ENCODE data around the gene STK32B. TPM values are rescaled to one million over a fixed set of nuclear protein-coding genes. Genes with fewer than 3 reads are reported as not detected.

The STK32B gene
- total RNA-seq, 1 donor from 2014 or later: 2.5 TPM

DNA sequence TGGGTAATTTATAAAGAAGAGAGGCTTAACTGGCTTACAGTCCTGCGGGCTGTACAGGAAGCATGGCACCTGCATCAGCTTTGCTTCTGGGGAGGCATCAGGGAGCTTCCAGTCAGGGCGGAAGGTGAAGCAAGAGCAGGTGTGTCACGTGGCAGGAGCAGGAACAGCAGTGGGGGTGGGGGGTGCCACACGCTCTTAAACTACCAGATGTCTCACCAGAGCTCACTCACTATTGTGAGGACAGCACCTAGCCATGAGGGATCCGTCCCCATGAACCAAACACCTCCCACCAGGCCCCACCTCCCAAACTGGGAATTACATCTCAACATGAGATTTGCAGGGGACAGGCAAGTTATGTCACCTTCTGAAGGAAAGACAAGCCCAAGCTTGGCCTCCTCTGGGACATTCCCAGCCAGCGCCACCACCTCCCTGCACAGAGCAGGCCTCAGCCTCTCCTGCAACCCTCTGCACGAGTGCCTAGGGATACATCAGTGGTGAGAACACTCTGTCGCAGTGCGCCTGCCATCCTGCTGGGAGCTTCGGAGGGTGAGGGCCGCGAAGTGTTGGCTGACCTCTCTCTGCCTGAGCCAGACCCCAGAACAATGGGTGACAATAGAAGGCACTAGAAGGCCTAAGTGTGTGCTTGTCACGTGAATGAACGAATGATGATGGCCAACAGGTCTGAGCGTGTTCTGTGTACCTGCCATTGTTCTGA is 412.8 kb downstream of the STK32B start:
- Mint-ChIP-seq H3K9me3 (ENCODE audit: unreplicated experiment) (no peaks in the 10 kb centered on the region), H3K4me3 (ENCODE audit: unreplicated experiment) (no peak overlapping the region), H3K4me1 (ENCODE audit: low read depth, unreplicated experiment) (peaks cover 13% of the 10 kb centered on the region), H3K36me3 (ENCODE audit: unreplicated experiment) (no peaks in the 10 kb centered on the region), H3K27ac (ENCODE audit: unreplicated experiment) (no peak overlapping the region), H3K27me3 (ENCODE audit: unreplicated experiment) (peaks cover 13% of the 10 kb centered on the region)
- TF ChIP-seq, protein P1, sequence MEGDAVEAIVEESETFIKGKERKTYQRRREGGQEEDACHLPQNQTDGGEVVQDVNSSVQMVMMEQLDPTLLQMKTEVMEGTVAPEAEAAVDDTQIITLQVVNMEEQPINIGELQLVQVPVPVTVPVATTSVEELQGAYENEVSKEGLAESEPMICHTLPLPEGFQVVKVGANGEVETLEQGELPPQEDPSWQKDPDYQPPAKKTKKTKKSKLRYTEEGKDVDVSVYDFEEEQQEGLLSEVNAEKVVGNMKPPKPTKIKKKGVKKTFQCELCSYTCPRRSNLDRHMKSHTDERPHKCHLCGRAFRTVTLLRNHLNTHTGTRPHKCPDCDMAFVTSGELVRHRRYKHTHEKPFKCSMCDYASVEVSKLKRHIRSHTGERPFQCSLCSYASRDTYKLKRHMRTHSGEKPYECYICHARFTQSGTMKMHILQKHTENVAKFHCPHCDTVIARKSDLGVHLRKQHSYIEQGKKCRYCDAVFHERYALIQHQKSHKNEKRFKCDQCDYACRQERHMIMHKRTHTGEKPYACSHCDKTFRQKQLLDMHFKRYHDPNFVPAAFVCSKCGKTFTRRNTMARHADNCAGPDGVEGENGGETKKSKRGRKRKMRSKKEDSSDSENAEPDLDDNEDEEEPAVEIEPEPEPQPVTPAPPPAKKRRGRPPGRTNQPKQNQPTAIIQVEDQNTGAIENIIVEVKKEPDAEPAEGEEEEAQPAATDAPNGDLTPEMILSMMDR (IDR thresholded peaks at IDR 0.05; ENCODE audit: partially characterized antibody, unreplicated experiment): no peak
- DNase-seq: no peak

DNA sequence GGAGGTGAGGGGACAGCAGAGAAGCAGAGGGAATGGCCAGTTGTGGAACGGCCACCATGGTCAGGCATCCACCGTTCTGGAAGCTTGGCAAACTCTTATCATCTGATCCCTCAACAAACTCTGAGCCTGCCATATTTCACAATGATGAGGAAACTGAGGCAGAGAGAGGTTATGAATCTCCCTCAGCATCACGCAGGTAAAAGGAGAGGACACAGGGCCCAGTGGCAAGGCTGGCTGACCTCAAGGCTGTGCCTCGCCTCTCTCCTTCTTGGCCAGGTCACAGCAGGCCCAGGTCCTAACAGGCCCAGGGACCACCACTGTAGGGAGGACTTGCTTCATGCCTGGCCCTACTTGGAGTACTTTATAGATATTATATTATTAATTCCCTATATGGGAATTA is 414.2 kb downstream of the STK32B start:
- DNase-seq: no peak
- Mint-ChIP-seq H3K4me3 (ENCODE audit: unreplicated experiment) (no peak overlapping the region), H3K9me3 (ENCODE audit: unreplicated experiment) (no peaks in the 10 kb centered on the region), H3K4me1 (ENCODE audit: low read depth, unreplicated experiment) (peaks cover 15% of the 10 kb centered on the region), H3K36me3 (ENCODE audit: unreplicated experiment) (no peaks in the 10 kb centered on the region), H3K27ac (ENCODE audit: unreplicated experiment) (no peak overlapping the region), H3K27me3 (ENCODE audit: unreplicated experiment) (peaks cover 11% of the 10 kb centered on the region)
- TF ChIP-seq, protein P1 (IDR thresholded peaks at IDR 0.05; ENCODE audit: partially characterized antibody, unreplicated experiment): no peak

DNA sequence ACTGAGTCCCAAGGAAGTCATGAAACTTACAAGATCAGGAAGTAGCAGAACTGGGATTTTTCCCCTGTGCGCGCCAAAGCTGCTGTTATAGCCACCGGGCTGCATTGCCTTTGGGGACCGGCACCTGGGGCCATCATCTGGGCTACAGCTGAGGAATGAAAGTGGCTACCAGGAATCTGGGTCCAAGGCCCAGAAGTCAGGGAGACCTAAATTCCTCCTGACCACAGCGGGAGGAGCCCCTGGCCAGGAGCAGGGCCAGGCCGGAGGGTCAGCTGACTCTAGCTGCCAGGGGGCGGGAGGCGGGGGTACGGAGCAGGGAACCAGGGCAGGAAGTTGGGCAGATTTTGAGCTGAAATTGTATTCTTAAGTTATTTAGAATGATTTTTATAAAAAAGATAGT is 414.7 kb downstream of the STK32B start:
- H3K36me3 Mint-ChIP-seq (ENCODE audit: unreplicated experiment): no peaks in the 10 kb centered on the region
- TF ChIP-seq, protein P1 (IDR thresholded peaks at IDR 0.05; ENCODE audit: partially characterized antibody, unreplicated experiment): no peak
- no peak overlapping the region for H3K27ac Mint-ChIP-seq (ENCODE audit: unreplicated experiment)
- H3K4me3 Mint-ChIP-seq (ENCODE audit: unreplicated experiment): no peak overlapping the region
- no peaks in the 10 kb centered on the region for H3K9me3 Mint-ChIP-seq (ENCODE audit: unreplicated experiment)
- no peak for DNase-seq
- peaks cover 11% of the 10 kb centered on the region for H3K27me3 Mint-ChIP-seq (ENCODE audit: unreplicated experiment)
- peaks cover 15% of the 10 kb centered on the region for H3K4me1 Mint-ChIP-seq (ENCODE audit: low read depth, unreplicated experiment)

DNA sequence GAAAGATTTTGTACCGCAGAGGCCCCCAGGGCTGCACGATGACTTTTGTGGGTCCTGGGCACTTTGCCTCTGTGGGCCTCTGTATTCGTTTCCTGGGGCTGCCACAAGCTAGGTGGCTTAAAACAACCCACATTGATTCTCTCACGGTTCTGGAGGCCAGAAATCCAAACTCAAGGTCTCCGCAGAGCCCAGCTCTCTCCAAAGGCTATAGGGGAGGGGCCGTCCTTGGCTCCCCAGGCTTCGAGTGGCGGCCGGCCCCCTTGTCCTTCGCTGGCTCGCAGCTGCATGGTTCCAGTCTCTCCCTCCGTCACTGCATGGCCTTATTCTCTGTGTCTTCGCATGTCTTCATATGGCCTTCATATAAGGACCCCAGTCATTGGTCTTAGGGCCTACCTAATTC is 415.8 kb downstream of the STK32B start:
- peaks cover 11% of the 10 kb centered on the region for H3K27me3 Mint-ChIP-seq (ENCODE audit: unreplicated experiment)
- TF ChIP-seq, protein P1 (IDR thresholded peaks at IDR 0.05; ENCODE audit: partially characterized antibody, unreplicated experiment): no peak
- no peak overlapping the region for H3K27ac Mint-ChIP-seq (ENCODE audit: unreplicated experiment)
- DNase-seq: no peak
- H3K36me3 Mint-ChIP-seq (ENCODE audit: unreplicated experiment): no peaks in the 10 kb centered on the region
- peaks cover 1% of the 10 kb centered on the region for H3K9me3 Mint-ChIP-seq (ENCODE audit: unreplicated experiment)
- H3K4me1 Mint-ChIP-seq (ENCODE audit: low read depth, unreplicated experiment): peaks cover 11% of the 10 kb centered on the region
- H3K4me3 Mint-ChIP-seq (ENCODE audit: unreplicated experiment): no peak overlapping the region

DNA sequence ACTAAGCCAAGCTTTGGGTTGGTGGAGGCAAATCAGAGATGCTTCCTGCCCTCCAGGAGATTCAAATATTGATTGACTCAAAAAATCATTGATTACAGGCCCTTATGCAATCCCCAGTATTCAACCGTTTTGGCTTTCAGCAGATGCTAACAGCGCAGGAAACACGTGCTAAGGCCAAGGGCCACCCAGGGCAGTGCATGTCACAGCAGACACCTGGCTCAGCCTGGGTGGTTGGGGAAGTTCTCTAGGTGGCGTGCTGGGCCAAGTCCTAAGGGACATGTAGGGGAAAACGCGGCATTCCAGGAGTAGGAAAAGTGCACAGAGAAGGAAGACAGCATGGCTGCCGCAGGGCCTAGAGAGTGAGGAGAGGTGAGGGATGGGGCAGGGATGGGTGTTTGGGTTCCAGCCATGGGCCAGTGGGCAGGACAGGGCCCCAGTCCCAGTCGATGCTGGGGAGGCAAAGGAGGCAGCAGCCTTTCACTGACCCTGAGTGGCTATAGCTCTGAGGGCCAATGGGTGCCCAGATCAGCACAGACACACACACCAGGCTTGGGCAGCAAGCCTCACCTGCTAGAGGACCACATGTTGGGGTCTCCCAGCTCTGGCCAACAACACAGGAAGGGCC is 418.0 kb downstream of the STK32B start:
- Mint-ChIP-seq H3K36me3 (ENCODE audit: unreplicated experiment) (no peaks in the 10 kb centered on the region), H3K4me1 (ENCODE audit: low read depth, unreplicated experiment) (peaks cover 3% of the 10 kb centered on the region), H3K9me3 (ENCODE audit: unreplicated experiment) (peaks cover 1% of the 10 kb centered on the region), H3K4me3 (ENCODE audit: unreplicated experiment) (no peak overlapping the region), H3K27me3 (ENCODE audit: unreplicated experiment) (peaks cover 6% of the 10 kb centered on the region), H3K27ac (ENCODE audit: unreplicated experiment) (peak overlapping the region; percentile 31)
- DNase-seq: no peak
- TF ChIP-seq, protein P1 (IDR thresholded peaks at IDR 0.05; ENCODE audit: partially characterized antibody, unreplicated experiment): no peak

All from glutamatergic neuron (in vitro differentiated cells).